Measurements from ENCODE around the gene CFAP210. TPM values are rescaled to one million over a fixed set of nuclear protein-coding genes. Genes with fewer than 3 reads are reported as not detected.

CFAP210 gene
- total and polyA plus RNA-seq, 2 experiments from 2014 or later = 3.7 TPM; not detected in 1

- H4K20me1 ChIP-seq (replicated peaks; ENCODE audit: insufficient read depth) = no peaks in the 10 kb centered on the region
- H3F3A ChIP-seq (replicated peaks; ENCODE audit: low read depth) = no peaks in the 10 kb centered on the region
- no peaks in the 10 kb centered on the region for H3K9me3 Mint-ChIP-seq
- H3K4me3 ChIP-seq = no peak overlapping the region
- H3K27ac ChIP-seq (ENCODE audit: low read depth) = no peak overlapping the region
- H3K79me2 ChIP-seq (replicated peaks; ENCODE audit: insufficient read depth) = no peaks in the 10 kb centered on the region
- peaks cover 3% of the 10 kb centered on the region for H3K36me3 ChIP-seq (ENCODE audit: insufficient read depth)
- TF ChIP-seq, protein P1, sequence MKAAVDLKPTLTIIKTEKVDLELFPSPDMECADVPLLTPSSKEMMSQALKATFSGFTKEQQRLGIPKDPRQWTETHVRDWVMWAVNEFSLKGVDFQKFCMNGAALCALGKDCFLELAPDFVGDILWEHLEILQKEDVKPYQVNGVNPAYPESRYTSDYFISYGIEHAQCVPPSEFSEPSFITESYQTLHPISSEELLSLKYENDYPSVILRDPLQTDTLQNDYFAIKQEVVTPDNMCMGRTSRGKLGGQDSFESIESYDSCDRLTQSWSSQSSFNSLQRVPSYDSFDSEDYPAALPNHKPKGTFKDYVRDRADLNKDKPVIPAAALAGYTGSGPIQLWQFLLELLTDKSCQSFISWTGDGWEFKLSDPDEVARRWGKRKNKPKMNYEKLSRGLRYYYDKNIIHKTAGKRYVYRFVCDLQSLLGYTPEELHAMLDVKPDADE (IDR thresholded peaks at IDR 0.05) = no peak
- TF ChIP-seq POLR2AphosphoS5 (IDR thresholded peaks at IDR 0.05; ENCODE audit: low read depth) (no peak), ZNF114 (CRISPR knock-in tag; IDR thresholded peaks at IDR 0.05) (no peak), CREB1 (CRISPR knock-in tag; IDR thresholded peaks at IDR 0.05; ENCODE audit: low read depth) (no peak), ZNF462 (CRISPR knock-in tag; IDR thresholded peaks at IDR 0.05) (no peak), EZH2phosphoT487 (IDR thresholded peaks at IDR 0.05; ENCODE audit: unreplicated experiment) (no peak), EZH2 (IDR thresholded peaks at IDR 0.05; ENCODE audit: low read depth, unreplicated experiment) (no peak), STAT1 (IDR thresholded peaks at IDR 0.05; ENCODE audit: unreplicated experiment) (no peak), CTCF (conservative IDR thresholded peaks at IDR 0.05; ENCODE audit: low read depth in 2 of 2) (no peak), JUNB (IDR thresholded peaks at IDR 0.05; ENCODE audit: unreplicated experiment) (no peak), REST (IDR thresholded peaks at IDR 0.05; ENCODE audit: unreplicated experiment) (no peak), NANOG (IDR thresholded peaks at IDR 0.05; ENCODE audit: borderline replicate concordance) (no peak), ZNF331 (CRISPR knock-in tag; IDR thresholded peaks at IDR 0.05; ENCODE audit: low read depth) (no peak)
- no peak for ATAC-seq
- no peaks in the 10 kb centered on the region for H3K36me3 Mint-ChIP-seq (ENCODE audit: low read depth)
- no peaks in the 10 kb centered on the region for H3K27me3 Mint-ChIP-seq (ENCODE audit: insufficient read depth, low read depth, poor library complexity)
- no peaks in the 10 kb centered on the region for H3K4me1 ChIP-seq (ENCODE audit: insufficient read depth)
- no peak overlapping the region for H3K4me2 ChIP-seq
- no peak overlapping the region for H2AFZ ChIP-seq
- H3K9me2 ChIP-seq (ENCODE audit: insufficient read depth) = no peaks in the 10 kb centered on the region
- H3K4me1 Mint-ChIP-seq = no peaks in the 10 kb centered on the region
- no peaks in the 10 kb centered on the region for H3K27me3 ChIP-seq (ENCODE audit: insufficient read depth)
- no peak overlapping the region for H3K27ac Mint-ChIP-seq
- no peak for DNase-seq (ENCODE audit: low spot score)
- H3K4me3 Mint-ChIP-seq = no peak overlapping the region
Observed at GRCh38 chr2:169641464-169641863, 52.7 kb downstream of the CFAP210 start.
